GM21390 (cell line): ENCODE measurements around the gene TTC27.

ENCODE experiments used
- ATAC-seq: cut with Tn5 transposase; IDR thresholded peaks from one replicate; pipeline ENCODE4 v1.9.1; 2021; ENCODE audit not compliant: unreplicated experiment

Gene TTC27

GRCh38 chr2:32804205-32804604, 176.4 kb downstream of the TTC27 start:
- ATAC-seq: no peak

DNA sequence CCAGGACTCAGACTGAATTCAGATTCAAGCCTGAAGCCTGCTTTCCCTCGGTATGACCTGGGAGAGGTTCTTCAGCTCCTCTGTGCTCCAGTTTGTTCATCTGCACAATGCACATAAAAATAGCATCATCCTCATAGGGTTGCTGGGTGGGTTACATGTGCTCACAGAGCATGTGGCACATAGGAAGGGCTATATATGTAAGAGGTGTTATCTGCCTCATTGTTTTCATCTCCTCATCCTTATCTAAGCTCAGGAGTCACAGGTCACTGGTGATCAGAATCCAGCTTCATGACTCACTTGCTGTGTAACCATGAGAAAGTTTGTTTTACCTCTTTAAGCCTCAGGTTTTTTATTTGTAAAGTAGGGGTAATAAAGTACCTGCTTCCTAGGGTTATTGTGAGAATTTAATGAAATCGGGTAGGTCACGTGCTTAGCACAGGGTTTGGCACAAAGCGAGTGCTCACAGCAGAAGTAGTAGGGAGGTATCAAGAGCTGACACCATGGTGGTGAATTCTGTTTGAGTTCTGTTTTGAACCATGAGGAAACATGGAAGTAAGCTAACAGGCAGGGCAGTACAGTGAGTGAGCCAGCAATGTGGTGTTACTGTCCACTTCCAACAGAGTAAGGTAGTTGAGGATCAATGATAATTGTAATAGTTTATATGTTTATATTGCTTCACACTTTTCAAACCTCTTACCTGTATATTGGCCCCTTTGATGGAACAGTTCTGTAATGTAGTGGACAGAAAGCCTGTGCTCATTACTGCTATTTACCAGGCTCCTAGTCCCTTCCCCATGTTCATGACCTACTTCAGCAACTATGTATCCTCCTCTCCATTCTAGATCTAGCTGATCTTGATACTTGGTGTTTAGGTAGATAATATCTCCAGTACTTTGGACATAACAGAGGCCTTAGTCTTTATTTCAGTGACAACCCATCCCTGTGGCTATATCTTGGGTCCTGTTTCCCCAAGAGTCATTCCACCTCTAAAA, 177.6 kb downstream of the TTC27 start:
- ATAC-seq: no peak

DNA sequence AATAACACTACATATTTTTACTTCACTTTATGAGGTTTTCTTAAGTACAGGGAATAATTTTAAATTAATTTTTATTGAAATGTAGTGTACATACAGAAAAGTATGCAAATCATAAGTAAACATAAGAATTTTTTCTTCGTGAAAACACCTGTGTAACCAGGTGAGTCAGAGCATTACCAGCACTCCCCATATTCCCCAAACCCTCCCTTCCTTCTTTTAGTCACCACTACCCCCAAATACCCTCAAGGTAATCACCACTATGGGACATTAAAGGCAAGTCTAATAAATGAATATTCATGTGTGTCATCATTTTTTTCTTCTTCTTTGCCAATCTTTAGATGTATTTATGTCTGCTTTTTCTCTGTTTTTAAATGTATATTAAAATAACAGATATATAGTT, 179.0 kb downstream of the TTC27 start:
- no peak for ATAC-seq

GRCh38 chr2:32807662-32808061, 179.8 kb downstream of the TTC27 start:
- ATAC-seq: no peak

- no peak for ATAC-seq
Measured at GRCh38 chr2:32810909-32811495, 183.2 kb downstream of the TTC27 start.

GRCh38 chr2:32811696-32812095, 183.8 kb downstream of the TTC27 start:
- ATAC-seq: no peak

- no peak for ATAC-seq
Measured at GRCh38 chr2:32812316-32812715, 184.5 kb downstream of the TTC27 start.

- no peak for ATAC-seq
Measured at GRCh38 chr2:32820088-32820487, 192.2 kb downstream of the TTC27 start.

GRCh38 chr2:32820701-32821100, 192.9 kb downstream of the TTC27 start:
- ATAC-seq: no peak

DNA sequence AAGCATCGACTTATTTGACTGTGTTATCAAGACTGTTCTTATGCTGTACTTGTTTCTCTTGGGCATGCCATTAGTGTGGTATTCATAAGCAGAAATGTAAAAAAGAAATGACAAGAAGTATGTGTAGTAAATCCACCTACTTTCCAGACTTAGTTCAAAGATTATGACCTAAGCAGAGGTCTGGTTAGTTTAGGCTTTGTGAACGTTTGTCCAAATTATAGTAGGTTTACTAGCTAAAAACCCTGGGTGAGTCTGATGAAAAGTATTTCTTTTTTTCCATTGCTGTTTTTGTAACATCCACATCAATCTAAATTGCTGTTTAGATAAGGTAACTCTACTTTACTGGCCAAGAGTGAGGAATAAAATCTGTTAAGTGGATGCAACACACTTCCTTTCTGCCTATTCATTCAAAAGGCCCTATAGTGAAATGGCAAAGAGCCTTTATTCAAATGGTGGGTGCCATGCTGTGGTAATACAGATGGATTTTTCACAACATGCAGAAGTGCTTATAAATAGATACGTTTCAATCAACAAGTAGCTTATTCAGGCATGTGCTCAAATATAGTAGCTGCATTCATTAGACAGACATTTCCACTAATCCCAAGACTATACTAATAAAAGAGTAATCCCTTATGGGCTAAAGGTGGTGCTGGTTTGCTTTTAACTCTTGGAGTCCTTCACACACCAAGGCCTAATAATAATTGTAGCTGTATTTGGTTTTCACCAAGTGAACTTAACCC, 196.4 kb downstream of the TTC27 start:
- ATAC-seq: no peak

- no peak for ATAC-seq
Measured at GRCh38 chr2:32825291-32825712, 197.5 kb downstream of the TTC27 start.

DNA sequence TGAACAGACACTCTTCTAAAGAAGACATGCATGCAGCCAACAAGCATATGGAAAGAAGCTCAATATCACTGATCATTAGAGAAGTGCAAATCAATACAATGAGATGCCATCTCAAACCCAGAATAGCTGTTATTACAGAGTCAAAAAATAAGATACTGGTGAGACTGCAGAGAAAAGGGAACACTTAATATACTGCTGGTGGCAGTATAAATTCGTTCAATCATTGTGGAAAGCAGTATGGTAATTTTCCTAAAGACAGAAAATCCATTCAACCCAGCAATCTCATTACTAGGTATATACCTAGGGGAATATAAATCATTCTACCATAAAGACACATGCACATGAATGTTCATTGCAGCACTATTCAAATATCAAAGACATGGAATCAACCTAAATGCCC, 202.3 kb downstream of the TTC27 start:
- ATAC-seq: no peak

DNA sequence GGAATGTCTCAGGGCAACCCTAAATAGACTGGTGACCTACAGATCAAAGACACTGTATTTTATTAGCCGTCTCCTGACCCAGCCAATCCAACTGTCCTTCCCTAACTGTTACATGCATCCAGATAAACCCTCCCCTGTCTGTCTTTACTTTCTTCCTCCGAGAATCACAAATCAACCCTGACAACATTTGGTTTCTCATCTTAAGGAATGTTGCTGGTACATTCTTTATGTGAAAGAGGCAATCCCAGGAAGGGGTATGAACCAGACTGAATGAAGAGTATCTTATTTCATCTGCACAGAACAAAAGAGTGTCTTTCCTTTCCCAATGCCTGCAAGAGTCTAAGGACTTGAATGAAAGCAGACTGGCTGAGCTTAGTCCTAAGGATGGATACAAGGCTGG, 205.0 kb downstream of the TTC27 start:
- ATAC-seq: no peak

DNA sequence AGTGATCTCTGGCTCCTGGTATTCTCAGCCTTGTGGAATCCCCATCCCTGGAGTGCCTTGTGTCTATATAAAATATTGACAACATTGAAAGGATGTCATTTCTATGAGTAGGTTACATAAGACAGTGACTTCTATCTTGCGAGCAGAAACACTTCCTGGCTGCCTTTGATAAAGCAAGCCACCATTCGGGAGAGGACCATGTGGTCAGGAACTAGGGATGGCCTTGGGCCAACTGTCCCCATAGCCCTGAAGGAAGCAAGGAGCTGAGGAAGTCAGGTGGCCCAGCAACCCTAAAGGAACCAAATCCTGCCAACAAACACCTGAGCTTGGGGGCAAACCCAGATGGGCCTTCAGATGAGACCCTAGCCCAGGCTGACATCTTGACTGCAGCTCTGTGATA, 205.9 kb downstream of the TTC27 start:
- no peak for ATAC-seq

- no peak for ATAC-seq
Measured at GRCh38 chr2:32835148-32835547, 207.3 kb downstream of the TTC27 start.

DNA sequence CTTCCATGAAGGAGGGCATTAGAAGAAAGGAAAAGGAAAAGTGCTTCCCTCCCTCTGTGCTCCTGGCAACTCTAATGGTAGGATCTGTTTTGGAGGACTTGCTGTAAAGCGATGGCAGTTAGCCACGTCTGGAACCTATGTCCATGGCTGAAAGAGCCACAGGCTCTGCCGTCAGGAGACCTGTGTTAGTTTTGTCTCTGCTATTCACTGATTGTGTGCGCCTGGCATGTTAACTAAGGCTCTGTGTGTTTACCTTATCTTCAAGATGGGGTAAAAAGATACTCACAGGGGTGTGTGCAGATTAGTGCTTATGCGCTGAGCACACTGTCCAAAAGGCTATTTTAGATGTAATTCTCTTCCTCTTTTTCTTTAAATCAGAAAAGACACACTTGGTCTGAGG, 209.1 kb downstream of the TTC27 start:
- no peak for ATAC-seq

GRCh38 chr2:32838418-32838817, 210.6 kb downstream of the TTC27 start:
- ATAC-seq: peak; percentile 63

GRCh38 chr2:32838949-32839348, 211.1 kb downstream of the TTC27 start:
- ATAC-seq: no peak

DNA sequence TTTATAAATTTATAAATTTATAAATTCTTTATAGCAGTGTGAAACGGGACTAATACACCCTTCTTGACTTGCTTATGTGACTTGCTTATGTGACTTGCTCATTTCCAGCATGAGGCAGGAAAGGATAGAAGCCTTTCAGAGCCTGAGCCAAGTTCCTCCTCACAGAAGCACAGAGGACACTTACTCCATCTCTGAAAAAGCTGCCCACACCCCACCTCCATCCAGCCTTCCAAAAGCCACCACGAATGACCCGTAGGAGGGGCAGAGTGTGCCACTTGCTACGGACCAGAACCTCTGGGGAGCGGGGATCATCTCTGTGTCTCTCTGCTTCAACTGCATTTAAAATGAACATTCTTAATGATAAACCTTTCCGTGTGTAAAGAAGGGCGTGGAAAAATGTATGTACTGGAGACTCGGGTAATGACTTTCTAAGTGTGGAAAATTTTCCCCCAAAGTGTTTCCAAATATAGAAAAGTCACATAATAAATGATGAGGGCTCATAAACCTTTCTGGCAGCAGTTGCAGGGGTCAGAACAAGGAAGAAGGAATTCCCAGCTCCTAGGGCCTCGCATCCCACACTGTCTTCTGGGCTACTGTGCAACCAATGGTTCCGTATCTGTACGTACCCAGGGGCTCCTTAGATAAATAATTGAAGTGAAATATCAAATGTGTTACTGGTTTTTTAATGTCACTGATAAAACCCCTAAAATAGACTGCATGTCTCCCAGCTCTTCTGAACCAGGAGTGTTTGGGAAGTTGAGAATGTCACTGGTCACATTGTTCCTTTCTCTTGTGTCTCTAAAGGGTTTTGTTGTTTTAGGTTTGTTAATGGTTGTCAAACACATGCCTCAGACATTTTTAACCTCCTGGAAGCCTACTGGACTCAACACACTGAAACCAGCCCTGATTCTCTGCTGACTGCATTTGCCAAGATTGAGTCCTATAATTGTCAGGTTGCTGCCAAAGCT, 214.4 kb downstream of the TTC27 start:
- ATAC-seq: no peak

- ATAC-seq: no peak
Measured at GRCh38 chr2:32843699-32844098, 215.8 kb downstream of the TTC27 start.

DNA sequence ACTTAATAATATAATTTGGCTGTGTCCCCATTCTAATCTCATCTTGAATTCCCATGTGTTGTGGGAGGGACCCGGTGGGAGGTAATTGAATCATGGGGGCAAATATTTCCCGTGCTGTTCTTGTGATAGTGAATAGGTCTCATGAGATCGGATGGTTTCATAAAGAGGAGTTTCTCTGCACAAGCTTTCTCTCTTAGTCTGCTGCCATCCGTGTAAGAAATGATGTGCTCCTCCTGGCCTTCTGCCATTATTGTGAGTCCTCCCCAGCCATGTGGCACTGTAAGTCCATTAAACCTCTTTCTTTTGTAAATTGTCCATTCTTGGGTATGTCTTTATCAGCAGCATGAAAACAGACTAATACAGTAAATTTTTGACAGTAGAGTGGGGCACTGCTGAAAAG, 216.4 kb downstream of the TTC27 start:
- no peak for ATAC-seq
